HCT116 (cell line): ENCODE results near the gene NARS2. TPM values are rescaled to one million over a fixed set of nuclear protein-coding genes. Genes with fewer than 3 reads are reported as not detected.

Source experiments
- ATAC-seq: fragments of 200-7000 bp; cut with Tn5 transposase; 2 replicates; pipeline ENCODE4 v1.9.1; 2020; ENCODE audit warnings: mild to moderate bottlenecking, moderate library complexity
- BruUV-seq: library from RNA; stranded (reverse); fragments of 400-500 nt; replicated peaks from 2 replicates; lab custom pipeline; 2021; lab: Mats Ljungman, UMichigan
- CTCF ChIA-PET: fragments of 300-600 bp; sonication (Branson Sonifier 250); formaldehyde crosslinking; loops from one replicate; lab custom pipeline; 2021; ENCODE audit warnings: antibody characterized with exemption; lab: Charles Lee
- POLR2A ChIA-PET: fragments of 300-600, 350-600 bp; sonication (Branson Sonifier 250); formaldehyde crosslinking; loops from one replicate; lab custom pipeline; 2021; ENCODE audit warnings: antibody characterized with exemption; lab: Charles Lee
- RAD21 ChIA-PET, 2 experiments: fragments of 300-600 bp; sonication (Branson Sonifier 250); formaldehyde crosslinking; loops; one replicate each; lab custom pipeline; 2023; ENCODE audit warnings: low total read pairs in 2 of 2; ENCODE audit not compliant: uncharacterized antibody in 2 of 2, unreplicated experiment in 2 of 2, low non-redundant PET in 1 of 2; lab: Charles Lee
- DNase-seq: peaks from one replicate; pipeline ENCODE4 v3.0.0-alpha.2; 2010; ENCODE audit warnings: low read depth, low spot score
- H2AFZ ChIP-seq: fragments of 200-600 bp; shearing (Covaris generic), sonication (generic); 2 replicates; pipeline ENCODE4 v1.6.1; 2017; ENCODE audit warnings: low read depth, mixed run types, mixed read lengths, antibody characterized with exemption, low read length; ENCODE audit not compliant: poor library complexity, severe bottlenecking
- H3K27ac ChIP-seq: 2 replicates; pipeline ENCODE4 v1.5.1; 2012; ENCODE audit warnings: low read depth, low read length
- H3K27me3 ChIP-seq: fragments of 200-600 bp; sonication (generic); 2 replicates; pipeline ENCODE4 v1.6.1; 2016; ENCODE audit warnings: mixed run types, low read length, mixed read lengths; ENCODE audit not compliant: insufficient read depth
- H3K36me3 ChIP-seq, 2 experiments: fragments of 200-500 bp in 1 of 2; fragments of 200-600 bp in 1 of 2; sonication (Bioruptor generic) in 1 of 2; sonication (generic) in 1 of 2; 2 replicates each; pipeline versions ENCODE4 v1.5.1 to v1.6.1; 2014 to 2016; ENCODE audit warnings: low read length in 2 of 2, inconsistent platforms in 1 of 2, mixed read lengths in 1 of 2, mixed run types in 1 of 2; ENCODE audit not compliant: insufficient read depth in 2 of 2, control insufficient read depth in 1 of 2
- H3K4me1 ChIP-seq, 2 experiments: fragments of 200-600 bp in 1 of 2; sonication (generic) in 1 of 2; 2 replicates each; pipeline versions ENCODE4 v1.5.1 to v1.6.1; 2012 to 2017; ENCODE audit warnings: low read length in 2 of 2, inconsistent platforms in 1 of 2, mild to moderate bottlenecking in 1 of 2, mixed read lengths in 1 of 2, mixed run types in 1 of 2, moderate library complexity in 1 of 2; ENCODE audit not compliant: insufficient read depth in 2 of 2, control insufficient read depth in 1 of 2
- H3K4me2 ChIP-seq: fragments of 200-600 bp; sonication (generic); 2 replicates; pipeline ENCODE4 v1.6.1; 2017; ENCODE audit warnings: mixed run types, low read length, mixed read lengths
- H3K4me3 ChIP-seq, 2 experiments: fragments of 200-600 bp in 1 of 2; sonication (generic) in 1 of 2; replicated peaks in 1 of 2; 2 replicates each; pipeline ENCODE4 v1.5.1; 2011 to 2016; ENCODE audit warnings: low read length in 2 of 2, control low read depth in 1 of 2, low read depth in 1 of 2, mild to moderate bottlenecking in 1 of 2, mixed read lengths in 1 of 2, mixed run types in 1 of 2
- H3K79me2 ChIP-seq: fragments of 200-600 bp; sonication (generic); 2 replicates; pipeline ENCODE4 v1.6.1; 2017; ENCODE audit warnings: mild to moderate bottlenecking, mixed run types, low read length, moderate library complexity, mixed read lengths; ENCODE audit not compliant: insufficient read depth
- H3K9ac ChIP-seq: fragments of 200-600 bp; sonication (generic); 2 replicates; pipeline ENCODE4 v1.6.1; 2016; ENCODE audit warnings: low read length, mixed read lengths
- H3K9me2 ChIP-seq: fragments of 200-600 bp; sonication (generic), shearing (Covaris generic); 2 replicates; pipeline ENCODE4 v1.6.1; 2017; ENCODE audit warnings: mixed run types, mild to moderate bottlenecking, moderate library complexity; ENCODE audit not compliant: insufficient read depth
- H3K9me3 ChIP-seq, 2 experiments: fragments of 200-500 bp in 1 of 2; fragments of 200-600 bp in 1 of 2; sonication (Bioruptor generic) in 1 of 2; sonication (generic) in 1 of 2; 2 replicates each; pipeline ENCODE4 v1.6.1; 2014 to 2017; ENCODE audit warnings: low read length in 2 of 2, mixed read lengths in 2 of 2, inconsistent platforms in 1 of 2, low read depth in 1 of 2, mild to moderate bottlenecking in 1 of 2, mixed run types in 1 of 2, moderate library complexity in 1 of 2; ENCODE audit not compliant: control insufficient read depth in 1 of 2, insufficient read depth in 1 of 2
- H4K20me1 ChIP-seq: fragments of 200-600 bp; sonication (generic), shearing (Covaris generic); 2 replicates; pipeline ENCODE4 v1.6.1; 2017; ENCODE audit warnings: mixed run types, mild to moderate bottlenecking, moderate library complexity; ENCODE audit not compliant: insufficient read depth
- CBX3 ChIP-seq: IDR thresholded peaks from 2 replicates; pipeline ENCODE4 v1.6.1; 2012; ENCODE audit warnings: low read depth
- CEBPB ChIP-seq: IDR thresholded peaks from 2 replicates; pipeline ENCODE4 v1.6.1; 2012; ENCODE audit warnings: low read depth
- EZH2 ChIP-seq: fragments of 200-600 bp; sonication (generic); IDR thresholded peaks from 2 replicates; pipeline ENCODE4 v1.6.1; 2017; ENCODE audit warnings: antibody characterized with exemption, mixed run types
- FOSL1 ChIP-seq: IDR thresholded peaks from 2 replicates; pipeline ENCODE4 v1.6.1; 2012; ENCODE audit warnings: low read depth
- POLR2A ChIP-seq: IDR thresholded peaks from 2 replicates; pipeline ENCODE4 v1.7.0; 2011; ENCODE audit warnings: borderline replicate concordance; ENCODE audit not compliant: insufficient read depth, insufficient read length; ENCODE audit errors: extremely low read depth
- POLR2AphosphoS5 ChIP-seq: IDR thresholded peaks from 2 replicates; pipeline ENCODE4 v1.6.1; 2011; ENCODE audit warnings: mild to moderate bottlenecking, low read depth, low read length, moderate library complexity
- YY1 ChIP-seq: IDR thresholded peaks from 2 replicates; pipeline ENCODE4 v1.6.1; 2011; ENCODE audit warnings: low read length, low read depth, moderate library complexity, mild to moderate bottlenecking; ENCODE audit not compliant: insufficient replicate concordance; ENCODE audit errors: extremely low read depth
- ZFX ChIP-seq: fragments of 450-650 bp; IDR thresholded peaks from 2 replicates; pipeline ENCODE4 v1.6.1; 2017
- ZNF274 ChIP-seq: fragments of 200-500 bp; sonication (Bioruptor generic); IDR thresholded peaks from 2 replicates; pipeline ENCODE4 v1.6.1; 2014; ENCODE audit warnings: mild to moderate bottlenecking, low read depth, low read length, inconsistent platforms
- intact Hi-C: fragments of 100-400 bp; cut with micrococcal nuclease; formaldehyde crosslinking; loops from 2 replicates; pipeline ENCODE4 v1.10.0; 2022
- total RNA-seq: library from RNA; stranded (reverse); gene quantifications from one replicate; pipeline ENCODE4 v1.2.1, GENCODE V29; 2021; ENCODE audit not compliant: unreplicated experiment
- TF ChIP-seq, protein P1 (sequence below), 3 experiments: fragments of 200-600 bp in 1 of 3; sonication (generic) in 1 of 3; IDR thresholded peaks in 2 of 3; conservative IDR thresholded peaks in 1 of 3; 2 replicates each; pipeline ENCODE4 v1.5.1; 2012 to 2017; ENCODE audit warnings: low read depth in 2 of 3, low read length in 2 of 3, antibody characterized with exemption in 1 of 3, borderline replicate concordance in 1 of 3, control low read depth in 1 of 3, mild to moderate bottlenecking in 1 of 3, mixed read lengths in 1 of 3, mixed run types in 1 of 3, moderate library complexity in 1 of 3; ENCODE audit not compliant: insufficient read depth in 1 of 3
- TF ChIP-seq, protein P2 (sequence below): IDR thresholded peaks from 2 replicates; pipeline ENCODE4 v1.6.1; 2012

NARS2 gene
- total RNA-seq, 1 experiment from 2014 or later: 26.0 TPM

DNA sequence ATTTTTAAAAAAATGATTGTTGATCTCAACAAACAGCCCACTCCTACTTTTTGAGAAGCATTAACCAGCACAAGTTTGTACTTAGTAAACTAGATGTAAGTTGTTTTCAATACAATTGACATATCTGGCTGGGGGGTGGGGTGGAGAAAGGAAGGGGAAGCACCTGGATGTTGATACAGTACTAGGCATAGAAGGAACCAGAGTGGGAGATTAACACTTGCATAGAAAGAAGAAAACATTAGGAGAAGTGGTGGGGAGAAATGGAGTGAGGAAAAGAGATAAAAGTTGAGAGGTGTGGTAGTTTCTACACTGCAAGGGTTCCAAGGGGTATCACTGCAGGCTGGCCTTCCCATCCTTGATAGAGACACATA lies 146.4 kb downstream of the NARS2 start:
- H3K9me3 ChIP-seq: no peaks in the 10 kb centered on the region
- H3K4me2 ChIP-seq: no peak overlapping the region
- no peak overlapping the region for H3K4me3 ChIP-seq
- ATAC-seq (no peak), DNase-seq (no peak)
- no peaks in the 10 kb centered on the region for H3K27me3 ChIP-seq
- RAD21 ChIA-PET: no interaction called here
- no peaks in the 10 kb centered on the region for H3K36me3 ChIP-seq
- POLR2A ChIA-PET: no interaction called here
- TF ChIP-seq CBX3 (no peak), POLR2AphosphoS5 (no peak), CEBPB (no peak), ZNF274 (no peak), POLR2A (no peak)
- TF ChIP-seq, protein P1, sequence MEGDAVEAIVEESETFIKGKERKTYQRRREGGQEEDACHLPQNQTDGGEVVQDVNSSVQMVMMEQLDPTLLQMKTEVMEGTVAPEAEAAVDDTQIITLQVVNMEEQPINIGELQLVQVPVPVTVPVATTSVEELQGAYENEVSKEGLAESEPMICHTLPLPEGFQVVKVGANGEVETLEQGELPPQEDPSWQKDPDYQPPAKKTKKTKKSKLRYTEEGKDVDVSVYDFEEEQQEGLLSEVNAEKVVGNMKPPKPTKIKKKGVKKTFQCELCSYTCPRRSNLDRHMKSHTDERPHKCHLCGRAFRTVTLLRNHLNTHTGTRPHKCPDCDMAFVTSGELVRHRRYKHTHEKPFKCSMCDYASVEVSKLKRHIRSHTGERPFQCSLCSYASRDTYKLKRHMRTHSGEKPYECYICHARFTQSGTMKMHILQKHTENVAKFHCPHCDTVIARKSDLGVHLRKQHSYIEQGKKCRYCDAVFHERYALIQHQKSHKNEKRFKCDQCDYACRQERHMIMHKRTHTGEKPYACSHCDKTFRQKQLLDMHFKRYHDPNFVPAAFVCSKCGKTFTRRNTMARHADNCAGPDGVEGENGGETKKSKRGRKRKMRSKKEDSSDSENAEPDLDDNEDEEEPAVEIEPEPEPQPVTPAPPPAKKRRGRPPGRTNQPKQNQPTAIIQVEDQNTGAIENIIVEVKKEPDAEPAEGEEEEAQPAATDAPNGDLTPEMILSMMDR (IDR thresholded peaks at IDR 0.05 in 2 of 3, conservative IDR thresholded peaks at IDR 0.05 in 1 of 3; ENCODE audit: borderline replicate concordance in 1 of 3, insufficient read depth in 1 of 3, low read depth in 2 of 3, low read length in 2 of 3): no peak
- TF ChIP-seq, all 23 proteins: peak for 0
- Histone ChIP-seq H3K9me2 (no peaks in the 10 kb centered on the region), H4K20me1 (no peaks in the 10 kb centered on the region), H3K27ac (no peak overlapping the region), H3K4me1 (no peaks in the 10 kb centered on the region), H3K79me2 (no peaks in the 10 kb centered on the region), H3K9ac (no peak overlapping the region), H2AFZ (no peak overlapping the region)
- intact Hi-C loops: no loop called here
- CTCF ChIA-PET: no interaction called here
- no TSS peak for BruUV-seq

DNA sequence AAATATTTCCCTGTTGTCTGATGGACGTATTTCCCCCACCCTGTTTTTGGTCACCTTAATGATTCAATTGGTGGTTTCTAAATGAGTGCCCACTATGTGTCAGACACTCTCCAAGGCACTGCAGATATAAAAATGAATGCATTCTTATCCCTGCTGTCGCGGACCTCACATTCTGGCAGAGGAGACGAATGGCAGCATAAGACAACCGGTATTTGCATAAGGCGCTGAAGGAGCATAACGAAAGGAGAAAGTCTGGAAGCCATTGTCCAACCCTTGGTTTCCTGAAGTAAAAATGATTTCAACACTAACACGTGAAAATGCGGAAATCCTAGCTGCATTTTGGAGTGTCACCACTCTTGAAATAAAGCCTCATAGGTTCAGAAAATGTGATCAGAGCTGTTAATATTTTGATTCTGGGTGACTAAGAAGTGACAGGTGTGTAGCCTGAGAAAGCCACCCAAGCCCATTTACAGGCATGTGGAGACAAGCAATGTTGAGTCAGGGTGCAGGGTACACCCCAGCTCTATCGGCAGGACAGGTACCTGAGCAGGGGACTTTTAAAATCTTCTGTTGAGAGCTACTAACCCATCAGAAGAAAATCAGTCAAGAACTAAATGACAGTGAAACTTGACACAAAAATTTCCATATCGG lies 146.9 kb downstream of the NARS2 start:
- no peak overlapping the region for H2AFZ ChIP-seq
- DNase-seq: no peak
- H3K4me2 ChIP-seq: no peak overlapping the region
- H3K9ac ChIP-seq: no peak overlapping the region
- no peaks in the 10 kb centered on the region for H3K79me2 ChIP-seq
- no peak for ATAC-seq
- no peaks in the 10 kb centered on the region for H3K9me2 ChIP-seq
- no peaks in the 10 kb centered on the region for H3K27me3 ChIP-seq
- H3K36me3 ChIP-seq: no peaks in the 10 kb centered on the region
- no peak overlapping the region for H3K4me3 ChIP-seq
- H3K4me1 ChIP-seq: no peaks in the 10 kb centered on the region
- ChIA-PET POLR2A (no interaction called here), RAD21 (no interaction called here), CTCF (no interaction called here)
- BruUV-seq: no TSS peak
- H3K9me3 ChIP-seq: no peaks in the 10 kb centered on the region
- no peaks in the 10 kb centered on the region for H4K20me1 ChIP-seq
- H3K27ac ChIP-seq: no peak overlapping the region
- intact Hi-C loops: no loop called here
- TF ChIP-seq YY1: no peak
- no peak for TF ChIP-seq CEBPB
- no peak for TF ChIP-seq FOSL1
- TF ChIP-seq ZFX: no peak
- TF ChIP-seq EZH2: no peak
- TF ChIP-seq ZNF274: no peak
- TF ChIP-seq, protein P2, sequence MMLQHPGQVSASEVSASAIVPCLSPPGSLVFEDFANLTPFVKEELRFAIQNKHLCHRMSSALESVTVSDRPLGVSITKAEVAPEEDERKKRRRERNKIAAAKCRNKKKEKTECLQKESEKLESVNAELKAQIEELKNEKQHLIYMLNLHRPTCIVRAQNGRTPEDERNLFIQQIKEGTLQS: no peak
- no peak for TF ChIP-seq POLR2AphosphoS5
- no peak for TF ChIP-seq CBX3
